ENCODE measurements around the gene LBX2. TPM values are rescaled to one million over a fixed set of nuclear protein-coding genes. Genes with fewer than 3 reads are reported as not detected.

Gene LBX2
- total and polyA plus RNA-seq, 9 of the 15 experiments (the other 6 are each of a cell fraction or from before 2014, with no cell fraction given): 0.39 to 6.2 (median 1.8) TPM; not detected in 1

DNA sequence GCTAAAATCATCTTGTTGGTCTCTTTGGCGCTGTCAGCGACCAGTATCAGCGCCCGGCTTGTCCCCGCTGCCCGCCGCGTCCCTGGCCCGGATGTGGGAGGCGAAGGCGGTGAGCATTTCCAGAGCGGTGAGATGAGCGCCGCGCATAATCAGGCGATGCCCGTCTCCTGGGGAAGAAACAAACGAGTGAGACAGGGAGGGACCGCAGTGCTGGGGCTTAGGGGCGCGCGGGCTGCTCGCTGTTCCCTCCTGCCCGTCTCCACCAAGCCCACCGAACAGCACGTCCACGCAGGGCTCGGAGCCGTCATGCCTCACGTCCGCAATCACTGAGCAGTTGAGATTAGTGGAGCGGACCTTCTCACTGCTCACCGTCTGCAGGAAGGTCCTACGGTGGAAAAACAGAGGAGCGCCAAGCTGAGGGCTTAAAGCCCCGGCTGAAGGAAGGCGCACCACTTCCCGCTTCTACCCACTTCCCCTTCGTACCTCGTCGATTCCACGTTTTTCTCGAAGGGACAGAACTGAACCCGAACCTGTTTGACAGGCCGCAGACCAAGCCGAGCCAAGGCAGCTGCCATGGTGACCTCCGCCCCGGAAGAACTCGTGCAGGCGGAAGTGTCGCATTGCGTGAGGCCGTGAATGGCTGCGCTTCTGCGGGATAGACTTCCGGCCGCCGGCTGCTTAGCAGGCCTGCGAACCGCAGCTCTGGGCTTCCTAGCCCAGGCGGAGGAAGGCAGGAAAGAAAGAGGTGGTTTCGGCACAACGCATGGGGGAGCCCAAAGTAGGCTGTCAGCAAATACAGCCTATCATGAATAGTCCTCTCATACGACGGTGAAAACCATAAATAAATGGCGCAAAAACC, 27.1 kb downstream of the LBX2 start, which contains the start of gene MRPL53 (continued):
- TF ChIP-seq, protein P1, sequence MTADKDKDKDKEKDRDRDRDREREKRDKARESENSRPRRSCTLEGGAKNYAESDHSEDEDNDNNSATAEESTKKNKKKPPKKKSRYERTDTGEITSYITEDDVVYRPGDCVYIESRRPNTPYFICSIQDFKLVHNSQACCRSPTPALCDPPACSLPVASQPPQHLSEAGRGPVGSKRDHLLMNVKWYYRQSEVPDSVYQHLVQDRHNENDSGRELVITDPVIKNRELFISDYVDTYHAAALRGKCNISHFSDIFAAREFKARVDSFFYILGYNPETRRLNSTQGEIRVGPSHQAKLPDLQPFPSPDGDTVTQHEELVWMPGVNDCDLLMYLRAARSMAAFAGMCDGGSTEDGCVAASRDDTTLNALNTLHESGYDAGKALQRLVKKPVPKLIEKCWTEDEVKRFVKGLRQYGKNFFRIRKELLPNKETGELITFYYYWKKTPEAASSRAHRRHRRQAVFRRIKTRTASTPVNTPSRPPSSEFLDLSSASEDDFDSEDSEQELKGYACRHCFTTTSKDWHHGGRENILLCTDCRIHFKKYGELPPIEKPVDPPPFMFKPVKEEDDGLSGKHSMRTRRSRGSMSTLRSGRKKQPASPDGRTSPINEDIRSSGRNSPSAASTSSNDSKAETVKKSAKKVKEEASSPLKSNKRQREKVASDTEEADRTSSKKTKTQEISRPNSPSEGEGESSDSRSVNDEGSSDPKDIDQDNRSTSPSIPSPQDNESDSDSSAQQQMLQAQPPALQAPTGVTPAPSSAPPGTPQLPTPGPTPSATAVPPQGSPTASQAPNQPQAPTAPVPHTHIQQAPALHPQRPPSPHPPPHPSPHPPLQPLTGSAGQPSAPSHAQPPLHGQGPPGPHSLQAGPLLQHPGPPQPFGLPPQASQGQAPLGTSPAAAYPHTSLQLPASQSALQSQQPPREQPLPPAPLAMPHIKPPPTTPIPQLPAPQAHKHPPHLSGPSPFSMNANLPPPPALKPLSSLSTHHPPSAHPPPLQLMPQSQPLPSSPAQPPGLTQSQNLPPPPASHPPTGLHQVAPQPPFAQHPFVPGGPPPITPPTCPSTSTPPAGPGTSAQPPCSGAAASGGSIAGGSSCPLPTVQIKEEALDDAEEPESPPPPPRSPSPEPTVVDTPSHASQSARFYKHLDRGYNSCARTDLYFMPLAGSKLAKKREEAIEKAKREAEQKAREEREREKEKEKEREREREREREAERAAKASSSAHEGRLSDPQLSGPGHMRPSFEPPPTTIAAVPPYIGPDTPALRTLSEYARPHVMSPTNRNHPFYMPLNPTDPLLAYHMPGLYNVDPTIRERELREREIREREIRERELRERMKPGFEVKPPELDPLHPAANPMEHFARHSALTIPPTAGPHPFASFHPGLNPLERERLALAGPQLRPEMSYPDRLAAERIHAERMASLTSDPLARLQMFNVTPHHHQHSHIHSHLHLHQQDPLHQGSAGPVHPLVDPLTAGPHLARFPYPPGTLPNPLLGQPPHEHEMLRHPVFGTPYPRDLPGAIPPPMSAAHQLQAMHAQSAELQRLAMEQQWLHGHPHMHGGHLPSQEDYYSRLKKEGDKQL (CRISPR knock-in tag; IDR thresholded peaks at IDR 0.05; ENCODE audit: borderline replicate concordance): no peak
- TF ChIP-seq, protein P2, sequence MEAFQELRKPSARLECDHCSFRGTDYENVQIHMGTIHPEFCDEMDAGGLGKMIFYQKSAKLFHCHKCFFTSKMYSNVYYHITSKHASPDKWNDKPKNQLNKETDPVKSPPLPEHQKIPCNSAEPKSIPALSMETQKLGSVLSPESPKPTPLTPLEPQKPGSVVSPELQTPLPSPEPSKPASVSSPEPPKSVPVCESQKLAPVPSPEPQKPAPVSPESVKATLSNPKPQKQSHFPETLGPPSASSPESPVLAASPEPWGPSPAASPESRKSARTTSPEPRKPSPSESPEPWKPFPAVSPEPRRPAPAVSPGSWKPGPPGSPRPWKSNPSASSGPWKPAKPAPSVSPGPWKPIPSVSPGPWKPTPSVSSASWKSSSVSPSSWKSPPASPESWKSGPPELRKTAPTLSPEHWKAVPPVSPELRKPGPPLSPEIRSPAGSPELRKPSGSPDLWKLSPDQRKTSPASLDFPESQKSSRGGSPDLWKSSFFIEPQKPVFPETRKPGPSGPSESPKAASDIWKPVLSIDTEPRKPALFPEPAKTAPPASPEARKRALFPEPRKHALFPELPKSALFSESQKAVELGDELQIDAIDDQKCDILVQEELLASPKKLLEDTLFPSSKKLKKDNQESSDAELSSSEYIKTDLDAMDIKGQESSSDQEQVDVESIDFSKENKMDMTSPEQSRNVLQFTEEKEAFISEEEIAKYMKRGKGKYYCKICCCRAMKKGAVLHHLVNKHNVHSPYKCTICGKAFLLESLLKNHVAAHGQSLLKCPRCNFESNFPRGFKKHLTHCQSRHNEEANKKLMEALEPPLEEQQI (IDR thresholded peaks at IDR 0.05): no peak
- TF ChIP-seq ETV6 (IDR thresholded peaks at IDR 0.05; ENCODE audit: borderline replicate concordance in 1 of 2, low read depth in 2 of 2, low read length in 1 of 2) (no peak), ETV6 (CRISPR knock-in tag; IDR thresholded peaks at IDR 0.05; ENCODE audit: borderline replicate concordance) (no peak), ZNF699 (CRISPR knock-in tag; IDR thresholded peaks at IDR 0.05; ENCODE audit: insufficient replicate concordance) (no peak)
- TF ChIP-seq, protein P3, sequence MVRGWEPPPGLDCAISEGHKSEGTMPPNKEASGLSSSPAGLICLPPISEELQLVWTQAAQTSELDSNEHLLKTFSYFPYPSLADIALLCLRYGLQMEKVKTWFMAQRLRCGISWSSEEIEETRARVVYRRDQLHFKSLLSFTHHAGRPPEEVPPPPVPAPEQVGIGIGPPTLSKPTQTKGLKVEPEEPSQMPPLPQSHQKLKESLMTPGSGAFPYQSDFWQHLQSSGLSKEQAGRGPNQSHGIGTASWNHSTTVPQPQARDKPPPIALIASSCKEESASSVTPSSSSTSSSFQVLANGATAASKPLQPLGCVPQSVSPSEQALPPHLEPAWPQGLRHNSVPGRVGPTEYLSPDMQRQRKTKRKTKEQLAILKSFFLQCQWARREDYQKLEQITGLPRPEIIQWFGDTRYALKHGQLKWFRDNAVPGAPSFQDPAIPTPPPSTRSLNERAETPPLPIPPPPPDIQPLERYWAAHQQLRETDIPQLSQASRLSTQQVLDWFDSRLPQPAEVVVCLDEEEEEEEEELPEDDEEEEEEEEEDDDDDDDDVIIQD (CRISPR knock-in tag; IDR thresholded peaks at IDR 0.05): no peak
- TF ChIP-seq, protein P4, sequence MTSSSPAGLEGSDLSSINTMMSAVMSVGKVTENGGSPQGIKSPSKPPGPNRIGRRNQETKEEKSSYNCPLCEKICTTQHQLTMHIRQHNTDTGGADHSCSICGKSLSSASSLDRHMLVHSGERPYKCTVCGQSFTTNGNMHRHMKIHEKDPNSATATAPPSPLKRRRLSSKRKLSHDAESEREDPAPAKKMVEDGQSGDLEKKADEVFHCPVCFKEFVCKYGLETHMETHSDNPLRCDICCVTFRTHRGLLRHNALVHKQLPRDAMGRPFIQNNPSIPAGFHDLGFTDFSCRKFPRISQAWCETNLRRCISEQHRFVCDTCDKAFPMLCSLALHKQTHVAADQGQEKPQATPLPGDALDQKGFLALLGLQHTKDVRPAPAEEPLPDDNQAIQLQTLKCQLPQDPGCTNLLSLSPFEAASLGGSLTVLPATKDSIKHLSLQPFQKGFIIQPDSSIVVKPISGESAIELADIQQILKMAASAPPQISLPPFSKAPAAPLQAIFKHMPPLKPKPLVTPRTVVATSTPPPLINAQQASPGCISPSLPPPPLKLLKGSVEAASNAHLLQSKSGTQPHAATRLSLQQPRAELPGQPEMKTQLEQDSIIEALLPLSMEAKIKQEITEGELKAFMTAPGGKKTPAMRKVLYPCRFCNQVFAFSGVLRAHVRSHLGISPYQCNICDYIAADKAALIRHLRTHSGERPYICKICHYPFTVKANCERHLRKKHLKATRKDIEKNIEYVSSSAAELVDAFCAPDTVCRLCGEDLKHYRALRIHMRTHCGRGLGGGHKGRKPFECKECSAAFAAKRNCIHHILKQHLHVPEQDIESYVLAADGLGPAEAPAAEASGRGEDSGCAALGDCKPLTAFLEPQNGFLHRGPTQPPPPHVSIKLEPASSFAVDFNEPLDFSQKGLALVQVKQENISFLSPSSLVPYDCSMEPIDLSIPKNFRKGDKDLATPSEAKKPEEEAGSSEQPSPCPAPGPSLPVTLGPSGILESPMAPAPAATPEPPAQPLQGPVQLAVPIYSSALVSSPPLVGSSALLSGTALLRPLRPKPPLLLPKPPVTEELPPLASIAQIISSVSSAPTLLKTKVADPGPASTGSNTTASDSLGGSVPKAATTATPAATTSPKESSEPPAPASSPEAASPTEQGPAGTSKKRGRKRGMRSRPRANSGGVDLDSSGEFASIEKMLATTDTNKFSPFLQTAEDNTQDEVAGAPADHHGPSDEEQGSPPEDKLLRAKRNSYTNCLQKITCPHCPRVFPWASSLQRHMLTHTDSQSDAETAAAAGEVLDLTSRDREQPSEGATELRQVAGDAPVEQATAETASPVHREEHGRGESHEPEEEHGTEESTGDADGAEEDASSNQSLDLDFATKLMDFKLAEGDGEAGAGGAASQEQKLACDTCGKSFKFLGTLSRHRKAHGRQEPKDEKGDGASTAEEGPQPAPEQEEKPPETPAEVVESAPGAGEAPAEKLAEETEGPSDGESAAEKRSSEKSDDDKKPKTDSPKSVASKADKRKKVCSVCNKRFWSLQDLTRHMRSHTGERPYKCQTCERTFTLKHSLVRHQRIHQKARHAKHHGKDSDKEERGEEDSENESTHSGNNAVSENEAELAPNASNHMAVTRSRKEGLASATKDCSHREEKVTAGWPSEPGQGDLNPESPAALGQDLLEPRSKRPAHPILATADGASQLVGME (CRISPR knock-in tag; IDR thresholded peaks at IDR 0.05): 0 out of 2 replicates have a peak, but pooled peaks have one; percentile 8

Measured in K562 (cell line).